ENCODE data around the gene MRGPRD.

Gene MRGPRD

DNA sequence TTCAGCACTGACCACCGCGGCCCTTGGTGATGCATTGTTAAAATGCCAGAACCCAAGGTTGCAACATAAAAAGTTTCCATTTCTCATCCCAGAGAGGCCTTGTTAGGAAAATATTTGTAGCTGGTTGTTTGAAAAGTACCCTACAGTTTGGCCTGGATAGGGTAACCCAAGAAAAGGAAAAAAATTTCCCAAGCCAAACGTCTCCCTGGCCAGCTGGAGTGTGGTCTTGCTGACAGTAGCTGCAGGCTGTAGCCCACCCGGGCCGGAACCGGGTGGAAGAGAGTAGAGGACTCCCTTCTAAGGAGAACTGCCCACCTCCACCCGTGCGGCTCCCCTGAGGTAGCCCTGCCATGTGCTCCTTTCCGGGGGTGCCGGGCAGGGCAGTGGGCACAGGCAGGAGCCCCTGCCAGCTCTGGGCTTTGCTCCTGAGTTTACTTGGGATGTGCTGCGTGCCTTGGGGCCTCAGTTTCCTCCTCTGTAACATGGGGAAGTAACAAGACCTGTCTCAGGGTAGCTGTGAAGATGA lies 38.6 kb downstream of the MRGPRD start:
- no peak for DNase-seq

DNA sequence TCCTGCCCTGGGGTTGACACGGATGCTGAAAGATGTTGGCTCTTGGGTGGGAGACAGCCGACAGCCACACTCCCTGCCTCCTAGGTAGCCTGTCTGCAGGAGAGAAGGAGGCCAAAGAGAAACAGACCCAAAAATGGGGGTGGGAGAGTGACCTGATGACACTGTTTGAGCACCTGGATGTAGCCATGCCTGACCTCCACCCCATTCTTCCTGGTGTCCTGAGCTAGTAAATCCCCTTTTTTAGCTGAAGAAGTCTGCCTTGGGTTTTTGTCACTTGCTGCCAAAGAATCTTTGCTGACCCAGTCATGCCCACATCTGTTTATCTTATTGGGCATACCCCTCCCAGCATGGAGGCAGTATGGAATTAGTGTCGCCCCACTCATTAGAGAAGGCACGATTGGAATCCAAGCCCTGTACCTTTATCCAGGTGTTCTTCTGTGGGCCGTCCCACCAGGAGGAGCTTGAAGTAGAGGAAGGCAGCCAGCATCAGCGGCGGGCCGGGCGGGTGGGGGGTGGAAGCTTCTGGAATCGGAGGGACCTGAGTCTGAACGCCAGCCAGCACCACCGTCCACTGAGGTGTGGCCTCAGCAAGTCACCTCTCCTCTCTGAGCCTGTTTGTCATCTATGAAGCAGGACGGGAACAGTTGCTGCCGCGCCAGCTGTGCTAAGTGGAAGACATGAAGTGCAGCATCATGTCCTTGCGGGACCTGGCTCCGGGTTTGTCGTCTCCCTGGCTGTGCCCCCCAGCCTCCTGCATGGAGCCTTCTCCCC lies 39.3 kb downstream of the MRGPRD start:
- no peak for DNase-seq

DNA sequence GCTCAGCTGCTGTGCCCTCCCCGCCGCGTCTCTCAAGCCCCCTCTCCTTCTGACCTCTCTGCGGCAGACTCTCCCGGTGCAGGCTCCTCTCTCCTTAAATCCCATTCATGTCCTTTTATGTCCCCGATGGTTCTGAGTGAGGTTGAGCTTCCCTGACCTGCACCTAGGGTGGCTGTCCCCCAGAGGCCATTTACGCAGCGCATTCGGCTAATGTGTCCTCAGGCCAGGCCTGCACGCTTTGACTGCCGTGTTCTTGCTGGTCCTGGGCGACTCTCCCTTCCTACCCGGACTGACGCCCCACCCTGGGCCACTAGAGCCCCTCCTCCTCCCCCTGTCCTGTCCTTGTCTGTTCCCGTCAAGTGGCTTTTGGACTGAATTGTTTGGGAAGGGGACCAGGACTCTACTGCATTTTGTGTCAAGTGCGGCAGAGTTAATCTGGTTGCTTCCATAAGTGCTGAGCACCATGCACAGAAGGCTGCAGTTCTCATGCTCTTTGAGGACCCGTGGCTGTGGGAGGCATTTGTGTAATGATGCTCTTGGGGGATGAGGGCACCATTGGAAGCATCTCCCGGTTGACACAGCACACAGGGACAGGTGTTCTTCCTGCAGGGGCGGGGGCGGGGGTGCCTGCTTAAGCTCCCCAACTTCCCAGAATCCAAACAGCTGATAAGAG lies 40.0 kb downstream of the MRGPRD start:
- no peak for DNase-seq

DNA sequence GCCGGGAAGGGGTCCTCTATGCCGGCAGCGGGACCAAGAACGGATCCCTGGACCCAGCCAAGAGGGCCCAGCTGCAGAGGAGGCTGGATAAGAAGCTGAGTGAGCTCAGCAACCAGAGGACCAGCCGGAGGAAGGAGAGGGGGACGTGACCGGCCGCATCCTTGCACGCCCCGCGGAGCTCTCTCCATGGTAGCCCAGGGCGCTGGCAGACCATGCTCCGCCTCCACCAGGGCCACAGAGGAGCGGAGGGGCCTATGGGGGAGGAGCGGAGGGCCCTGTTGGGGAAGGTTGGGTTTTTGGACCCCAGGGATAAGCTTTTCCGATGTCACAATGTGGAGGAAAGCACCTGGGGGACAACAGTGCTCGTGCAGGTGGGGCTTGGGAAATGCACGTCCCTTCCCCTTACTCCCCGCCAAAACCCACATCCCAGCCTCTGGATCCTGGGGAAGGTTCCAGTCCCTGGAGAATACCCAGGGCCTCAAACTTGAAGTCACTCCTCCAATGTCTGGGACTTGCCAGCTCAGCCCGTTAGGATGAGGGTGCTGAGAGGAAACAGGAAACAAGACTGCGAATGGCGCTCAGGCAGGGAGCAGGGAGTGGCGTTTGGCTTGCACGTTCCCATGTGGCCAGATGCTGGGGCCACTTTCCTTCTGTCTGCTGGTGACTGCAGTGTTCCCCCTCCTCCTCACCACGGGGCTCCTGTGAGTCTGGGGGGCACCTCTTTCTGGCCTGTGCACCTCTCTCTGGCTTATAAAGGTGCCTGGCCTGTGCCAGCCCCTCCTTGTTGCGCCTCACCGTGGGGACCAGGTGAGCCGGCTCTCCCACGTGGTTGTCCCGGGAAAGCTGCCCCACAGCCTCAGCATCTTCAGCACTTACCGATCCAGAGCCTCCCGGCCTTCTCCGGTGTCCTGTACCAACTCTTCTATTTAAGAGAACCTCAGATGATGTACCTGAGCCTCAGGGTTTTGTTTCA lies 40.9 kb downstream of the MRGPRD start:
- DNase-seq, result no peak

DNA sequence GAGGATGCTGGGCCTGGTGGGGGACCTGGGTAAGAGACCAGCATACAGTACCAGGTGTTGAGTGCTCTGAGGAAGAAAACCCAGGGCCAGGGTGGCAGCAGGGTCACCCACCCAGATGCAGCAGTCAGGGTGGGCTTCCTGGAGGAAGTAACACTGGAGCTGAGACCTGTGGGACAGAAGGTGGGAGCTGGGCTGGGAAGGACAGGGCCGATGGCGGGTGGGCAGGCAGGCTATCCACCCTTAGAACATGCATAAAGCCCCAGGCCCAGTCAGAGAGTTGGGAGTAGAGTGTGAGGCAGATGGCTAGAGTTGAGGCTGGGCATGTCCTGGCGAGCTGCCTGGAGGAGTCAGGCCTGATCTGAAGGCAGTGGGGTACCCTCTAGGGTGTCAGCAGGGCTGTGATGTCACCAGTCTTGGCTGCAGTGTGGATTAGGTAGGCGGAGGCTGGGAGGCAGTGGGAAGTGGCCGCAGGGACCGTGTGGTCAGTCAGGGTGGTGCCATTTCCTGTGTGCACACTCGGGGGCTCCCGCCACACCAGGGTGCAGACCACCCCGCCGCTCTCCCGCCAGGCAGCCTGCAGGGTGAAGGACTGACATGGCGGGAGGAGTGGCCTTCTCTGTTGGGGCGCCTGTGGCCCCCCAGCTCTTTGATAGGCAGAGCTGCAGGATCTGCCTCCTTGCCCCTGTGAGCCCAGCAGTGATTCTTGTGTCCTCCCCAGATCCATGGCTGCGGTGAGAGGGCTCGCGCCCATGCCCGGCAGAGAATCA lies 41.8 kb downstream of the MRGPRD start:
- no peak for DNase-seq

DNA sequence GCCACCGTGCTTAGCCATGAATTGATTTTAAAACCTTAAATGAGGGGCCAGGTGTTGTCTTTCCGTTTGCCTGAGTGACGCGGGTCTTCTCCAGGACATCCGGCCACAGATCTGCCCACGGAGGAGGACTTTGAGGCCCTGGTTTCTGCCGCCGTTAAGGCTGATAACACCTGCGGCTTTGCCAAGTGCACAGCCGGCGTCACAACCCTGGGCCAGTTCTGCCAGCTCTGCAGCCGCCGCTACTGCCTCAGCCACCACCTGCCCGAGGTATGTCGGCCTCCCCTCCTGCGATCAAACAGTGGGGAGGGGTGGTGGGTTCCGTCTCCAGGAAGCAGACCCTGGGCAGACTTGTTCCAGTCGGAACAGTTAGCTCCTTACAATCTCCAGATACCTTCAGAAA lies 42.7 kb downstream of the MRGPRD start:
- DNase-seq, result no peak

DNA sequence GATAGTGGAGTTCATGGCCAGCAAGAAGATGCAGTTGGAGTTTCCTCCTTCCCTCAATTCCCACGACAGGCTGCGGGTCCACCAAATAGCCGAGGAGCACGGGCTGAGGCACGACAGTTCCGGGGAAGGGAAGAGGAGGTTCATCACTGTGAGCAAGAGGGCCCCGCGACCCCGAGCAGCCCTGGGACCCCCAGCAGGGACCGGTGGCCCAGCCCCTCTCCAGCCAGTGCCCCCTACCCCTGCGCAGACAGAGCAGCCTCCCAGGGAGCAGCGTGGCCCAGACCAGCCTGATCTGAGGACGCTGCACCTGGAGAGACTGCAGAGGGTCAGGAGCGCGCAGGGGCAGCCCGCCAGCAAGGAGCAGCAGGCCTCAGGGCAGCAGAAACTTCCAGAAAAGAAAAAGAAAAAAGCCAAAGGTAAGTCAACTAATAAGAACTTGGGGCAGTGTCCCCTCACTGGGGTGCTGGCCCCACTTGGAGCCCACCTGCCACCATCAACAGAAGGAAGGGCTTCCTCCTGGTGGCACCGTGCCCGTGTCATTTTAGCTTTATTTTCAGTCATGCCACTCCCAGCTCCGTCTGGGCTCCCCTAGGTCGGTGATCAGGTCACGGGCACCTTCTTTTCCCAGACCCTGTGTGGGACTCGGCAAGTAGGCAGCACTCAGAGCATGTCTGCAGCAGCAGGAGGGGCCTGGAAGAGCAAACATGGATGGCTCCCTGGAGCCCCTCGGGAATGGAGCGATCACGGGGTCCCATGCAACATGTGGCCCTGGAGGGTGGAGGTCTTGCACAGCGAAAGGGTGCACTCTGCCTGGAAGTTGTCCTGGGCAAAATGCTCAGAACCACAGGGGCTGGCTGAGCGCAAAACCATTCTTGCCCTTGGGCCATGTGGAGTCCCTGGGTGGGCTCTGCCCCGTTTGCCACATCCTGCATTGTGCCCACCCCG lies 43.8 kb downstream of the MRGPRD start:
- DNase-seq, result no peak

DNA sequence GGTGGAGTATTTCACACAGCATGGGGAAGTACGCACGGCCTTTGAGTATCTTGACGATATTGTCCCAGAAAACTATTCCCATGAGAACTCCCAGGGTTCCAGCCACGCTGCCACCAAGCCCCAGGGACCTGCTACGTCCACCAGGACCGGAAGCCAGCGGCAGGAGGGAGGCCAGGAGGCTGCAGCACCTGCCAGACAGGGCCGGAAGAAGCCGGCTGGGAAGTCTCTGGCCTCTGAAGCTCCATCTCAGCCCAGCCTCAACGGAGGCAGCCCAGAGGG lies 44.5 kb downstream of the MRGPRD start:
- DNase-seq, result no peak

DNA sequence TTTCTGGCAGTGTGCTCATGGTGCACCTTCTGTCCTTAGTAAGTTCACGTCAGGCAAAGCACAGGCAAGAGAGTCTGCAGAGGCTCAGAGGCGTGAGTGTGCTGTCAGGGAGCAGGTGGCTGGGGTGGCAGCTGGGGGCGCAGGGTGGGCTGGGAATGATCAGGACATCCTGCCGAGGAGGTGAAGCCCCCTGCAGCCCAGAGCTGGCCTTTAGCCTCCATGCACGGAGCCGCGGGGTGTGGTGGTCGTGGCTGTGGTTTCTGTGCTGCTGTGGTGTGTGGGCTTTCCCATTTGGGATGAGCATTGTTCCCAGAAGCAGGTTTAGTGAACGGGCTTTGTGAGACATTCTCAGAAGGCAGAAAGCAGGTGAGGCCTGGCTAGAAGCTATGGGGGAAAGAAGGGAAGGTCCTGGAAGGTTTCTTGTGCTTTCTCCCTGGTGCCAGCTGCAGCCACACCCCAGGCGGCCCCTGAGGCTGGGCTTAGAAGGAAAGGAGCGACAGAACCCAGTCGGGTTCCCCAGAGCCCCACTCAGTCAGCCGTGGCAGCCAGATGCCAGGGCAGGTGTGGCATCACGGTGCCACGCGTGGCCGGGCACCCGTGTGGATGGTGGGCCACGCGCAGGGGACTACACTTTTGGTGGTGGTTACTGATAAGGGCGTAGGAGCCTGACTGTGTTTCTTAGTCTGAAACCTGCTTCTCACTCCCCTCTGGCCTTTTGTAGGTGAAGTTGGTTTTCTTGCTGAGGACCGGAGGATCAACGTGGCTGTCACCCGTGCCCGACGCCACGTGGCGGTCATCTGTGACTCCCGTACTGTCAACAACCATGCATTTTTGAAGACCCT lies 45.0 kb downstream of the MRGPRD start:
- no peak for DNase-seq

DNA sequence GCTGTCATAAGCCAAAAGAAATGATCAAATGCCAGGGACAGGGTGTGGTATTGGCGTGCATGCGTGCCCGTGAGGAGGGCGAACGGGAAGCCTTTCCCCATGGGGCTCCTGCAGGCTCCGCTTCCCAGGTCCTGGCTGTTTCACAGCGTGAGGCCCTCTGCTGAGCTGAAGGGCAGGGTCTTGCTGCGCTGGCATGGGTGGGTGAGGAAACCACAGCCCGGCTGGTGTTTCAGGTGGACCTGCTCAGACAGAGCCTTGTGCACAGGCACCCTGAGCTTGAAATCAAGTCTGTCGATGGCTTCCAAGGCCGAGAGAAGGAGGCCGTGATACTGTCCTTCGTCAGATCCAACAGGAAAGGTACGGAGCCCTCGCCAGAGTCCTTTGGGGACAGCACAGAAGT lies 45.7 kb downstream of the MRGPRD start:
- no peak for DNase-seq

DNA sequence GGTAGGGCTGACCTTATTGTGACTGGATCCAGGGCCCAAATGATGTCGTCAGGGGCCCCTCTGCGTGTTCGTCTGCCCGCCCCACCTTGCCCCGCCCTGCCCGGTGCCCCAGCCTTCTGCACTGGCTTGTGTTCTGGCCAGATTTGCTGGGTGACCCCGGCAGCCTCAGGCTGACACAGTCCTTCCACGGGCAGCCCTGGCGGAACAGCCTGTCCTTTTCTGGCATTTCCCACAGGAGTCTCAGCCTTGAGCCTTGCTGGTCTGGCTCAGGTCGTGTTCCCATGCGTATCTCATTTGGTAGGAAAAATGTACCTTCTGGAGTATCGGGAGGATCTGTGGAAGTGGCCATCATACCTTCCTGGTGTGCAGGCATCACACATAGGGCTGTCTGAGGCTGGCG lies 46.1 kb downstream of the MRGPRD start:
- no peak for DNase-seq

DNA sequence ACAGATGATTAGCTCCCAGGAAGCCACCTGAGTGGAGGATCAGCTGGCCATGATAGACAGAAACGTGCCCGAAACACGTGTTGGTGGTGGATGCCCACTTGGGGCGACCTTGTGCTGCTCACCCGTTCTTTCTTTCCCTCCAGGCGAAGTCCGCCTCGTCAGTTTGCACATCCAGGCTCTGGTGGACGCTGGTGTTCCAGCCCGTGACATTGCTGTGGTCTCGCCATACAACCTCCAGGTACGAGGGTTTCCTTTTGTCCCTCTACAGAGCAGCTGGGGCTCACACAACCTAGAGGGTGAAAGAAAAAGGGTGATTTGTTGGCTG lies 46.5 kb downstream of the MRGPRD start:
- no peak for DNase-seq

DNA sequence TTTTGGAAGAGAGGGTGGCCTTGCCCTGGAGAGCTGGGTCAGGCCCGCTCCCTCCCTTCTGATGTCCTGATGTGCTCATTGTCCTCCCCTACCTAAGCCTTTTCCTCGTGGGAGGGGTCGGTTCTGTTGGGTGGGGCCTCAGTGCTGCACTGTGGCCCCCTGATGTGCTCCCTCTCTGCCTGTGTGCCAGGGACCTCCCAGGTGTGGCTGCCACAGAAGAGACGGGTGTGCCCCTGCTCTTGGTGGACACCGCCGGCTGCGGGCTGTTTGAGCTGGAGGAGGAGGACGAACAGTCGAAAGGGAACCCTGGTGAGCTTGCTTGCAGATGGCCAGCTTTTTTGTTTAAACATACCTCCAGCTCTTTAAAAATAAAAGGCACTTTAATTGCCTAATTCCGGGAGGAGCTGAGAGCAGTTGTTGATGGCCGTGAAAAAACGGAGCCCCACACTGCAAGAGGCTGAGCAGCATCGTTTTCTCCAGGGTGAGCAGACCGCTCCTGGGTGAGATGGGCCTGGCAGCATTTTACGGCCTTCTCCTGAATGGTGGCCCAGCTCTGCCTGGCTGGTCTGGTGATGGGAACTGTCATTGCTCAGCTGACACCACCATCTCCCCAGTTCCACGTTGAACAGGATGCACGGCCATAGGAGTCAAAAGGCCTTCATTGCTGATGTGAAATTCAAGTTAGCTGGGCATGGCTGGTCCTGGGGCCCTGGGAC lies 47.0 kb downstream of the MRGPRD start:
- DNase-seq, result no peak

DNA sequence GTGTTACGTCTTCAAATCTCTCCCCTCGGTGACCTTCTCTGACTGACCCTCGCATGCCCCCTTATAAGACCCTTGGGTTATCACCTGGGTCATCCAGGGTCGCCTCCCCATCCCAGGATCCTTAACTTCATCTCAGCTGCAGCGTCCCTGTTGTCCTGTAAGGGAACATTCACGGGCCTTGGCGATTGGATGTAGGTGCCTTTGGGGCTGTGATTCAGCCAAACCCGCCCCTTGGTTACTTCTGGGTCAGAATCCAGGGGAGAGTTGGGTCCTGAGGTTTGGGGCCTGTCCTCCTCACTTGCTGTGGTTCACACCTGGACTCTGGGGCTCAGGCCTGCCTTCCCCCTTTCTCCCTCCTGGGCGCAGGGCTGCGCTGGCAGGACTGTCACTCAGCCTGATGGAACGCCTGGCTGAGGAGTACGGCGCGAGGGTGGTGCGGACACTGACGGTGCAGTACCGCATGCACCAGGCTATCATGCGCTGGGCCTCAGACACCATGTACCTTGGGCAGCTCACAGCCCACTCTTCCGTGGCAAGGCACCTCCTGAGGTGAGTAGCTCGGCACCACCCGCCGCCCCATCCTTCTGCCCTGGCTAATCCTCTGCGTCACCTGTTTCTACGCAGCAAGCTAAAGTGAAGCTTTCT lies 47.7 kb downstream of the MRGPRD start:
- DNase-seq, result no peak

DNA sequence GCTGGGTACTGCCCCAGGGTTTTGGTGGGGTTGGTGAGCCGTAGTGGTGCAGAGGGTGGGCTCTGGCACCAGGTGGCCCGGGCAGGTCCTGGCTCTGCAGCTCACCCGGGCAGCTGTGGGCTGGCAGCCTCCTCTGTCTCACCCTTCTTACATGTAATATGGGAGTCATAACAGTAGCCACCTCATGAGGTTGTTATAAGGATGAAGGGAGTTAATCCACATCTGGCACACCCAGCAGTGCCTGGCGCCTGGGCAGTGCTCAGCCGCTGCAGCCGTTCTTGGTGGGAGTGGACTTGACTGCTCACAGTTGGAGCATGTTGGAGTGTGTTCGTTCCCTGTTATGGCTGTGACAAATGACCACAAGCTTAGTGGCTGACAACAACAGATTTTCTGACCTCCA lies 48.4 kb downstream of the MRGPRD start:
- no peak for DNase-seq

DNA sequence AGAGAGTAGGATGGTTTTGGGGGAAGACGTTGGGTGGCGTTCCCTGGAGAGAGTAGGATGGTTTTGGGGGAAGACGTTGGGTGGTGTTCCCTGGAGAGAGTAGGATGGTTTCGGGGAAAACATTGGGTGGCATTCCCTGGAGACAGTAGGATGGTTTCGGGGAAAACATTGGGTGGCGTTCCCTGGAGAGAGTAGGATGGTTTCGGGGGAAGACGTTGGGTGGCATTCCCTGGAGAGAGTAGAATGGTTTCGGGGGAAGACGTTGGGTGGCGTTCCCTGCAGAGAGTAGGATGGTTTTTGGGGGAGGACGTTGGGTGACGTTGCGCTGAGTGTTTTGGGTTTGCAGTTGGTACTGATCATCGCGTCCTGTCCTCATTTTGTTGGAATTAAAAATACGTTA lies 48.9 kb downstream of the MRGPRD start:
- no peak for DNase-seq

DNA sequence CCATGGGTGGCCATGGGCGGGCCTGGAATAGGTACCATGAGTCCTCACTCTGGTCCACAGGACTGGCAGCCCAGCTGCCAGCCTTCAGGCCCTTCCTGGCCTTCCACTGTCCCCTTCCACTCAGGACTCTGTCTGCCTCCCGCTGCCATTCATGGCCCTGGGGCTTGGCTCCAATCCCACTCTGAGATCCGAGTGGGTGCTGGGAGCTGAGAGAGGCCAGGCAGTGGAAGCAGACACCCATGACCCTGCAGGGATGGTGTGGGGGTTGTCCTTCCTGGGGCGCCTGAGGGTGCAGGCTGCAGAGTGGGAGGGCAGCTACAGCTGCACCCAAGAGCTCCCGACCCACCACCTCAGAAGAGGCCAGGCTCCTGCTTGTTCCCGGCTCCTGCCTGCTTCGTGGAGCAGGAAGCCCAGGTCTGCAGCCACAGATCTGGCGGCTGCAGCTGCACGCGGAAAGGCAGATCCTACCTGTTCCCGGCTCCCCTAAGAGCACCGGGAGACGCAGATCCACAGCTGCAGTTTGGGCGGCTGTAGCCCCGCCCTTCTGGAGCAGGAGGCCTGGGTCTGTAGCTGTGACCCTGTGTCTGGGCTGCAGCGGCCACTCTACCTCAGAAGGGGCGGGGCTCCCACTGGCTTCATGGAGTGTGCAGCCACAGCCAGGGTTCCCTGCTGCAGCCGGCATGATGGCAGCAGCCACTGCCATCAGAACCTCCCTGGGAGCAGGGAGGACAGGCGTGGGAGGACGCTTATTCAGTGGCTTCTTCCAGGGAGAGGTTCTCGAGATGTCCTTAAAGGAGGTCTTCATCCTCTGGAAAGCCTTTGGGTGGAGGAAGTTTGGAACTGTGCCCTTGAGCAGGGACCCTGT lies 49.6 kb downstream of the MRGPRD start:
- no peak for DNase-seq

All from SHP77 (cell line).